Natural killer cell (primary cell): ENCODE data around the gene NCCRP1. TPM values are rescaled to one million over a fixed set of nuclear protein-coding genes. Genes with fewer than 3 reads are reported as not detected.

Source experiments
- ATAC-seq, 3 donors: fragments of 150-1000 bp in 2 of 3; fragments of 200-7000 bp in 1 of 3; cut with Tn5 transposase; 1 replicate in 1 of 3; 2 replicates in 2 of 3; pipeline ENCODE4 v1.10.0; 2021; ENCODE audit warnings: mild to moderate bottlenecking in 2 of 3, moderate library complexity in 2 of 3
- DNase-seq, 2 donors: peaks; one replicate each; pipeline versions ENCODE4 v3.0.0 to v3.0.0-alpha.2; 2013 to 2021; ENCODE audit warnings: mixed read lengths in 1 of 2
- H3K27ac ChIP-seq: one replicate; pipeline ENCODE4 v1.5.1; 2013; ENCODE audit warnings: mild to moderate bottlenecking, low read length
- H3K27me3 ChIP-seq: one replicate; pipeline ENCODE4 v1.6.1; 2013; ENCODE audit warnings: low read length; ENCODE audit not compliant: control insufficient read depth, insufficient read depth
- H3K36me3 ChIP-seq: one replicate; pipeline ENCODE4 v1.6.1; 2013; ENCODE audit warnings: low read length; ENCODE audit not compliant: control insufficient read depth, insufficient read depth
- H3K4me1 ChIP-seq: one replicate; pipeline ENCODE4 v1.6.1; 2013; ENCODE audit warnings: low read length; ENCODE audit not compliant: control insufficient read depth, insufficient read depth
- H3K4me3 ChIP-seq: one replicate; pipeline ENCODE4 v1.5.1; 2013; ENCODE audit warnings: low read length
- H3K9me3 ChIP-seq: one replicate; pipeline ENCODE4 v1.6.1; 2013; ENCODE audit warnings: low read length; ENCODE audit not compliant: control insufficient read depth, insufficient read depth
- H3K27ac Mint-ChIP-seq, 2 donors: one replicate each; pipeline ENCODE4 v1.8.0; 2022; ENCODE audit warnings: mild to moderate bottlenecking in 2 of 2, mixed read lengths in 2 of 2, moderate library complexity in 1 of 2
- H3K27me3 Mint-ChIP-seq, 2 donors: one replicate each; pipeline ENCODE4 v1.8.0; 2022; ENCODE audit warnings: low read depth in 2 of 2, mixed read lengths in 2 of 2
- H3K36me3 Mint-ChIP-seq: one replicate; pipeline ENCODE4 v1.8.0; 2022; ENCODE audit warnings: mixed read lengths
- H3K4me1 Mint-ChIP-seq, 2 donors: one replicate each; pipeline ENCODE4 v1.8.0; 2022; ENCODE audit warnings: mixed read lengths in 2 of 2
- H3K4me3 Mint-ChIP-seq: one replicate; pipeline ENCODE4 v1.8.0; 2022; ENCODE audit warnings: mild to moderate bottlenecking, moderate library complexity, mixed read lengths
- H3K9me3 Mint-ChIP-seq, 2 donors: one replicate each; pipeline ENCODE4 v1.8.0; 2022; ENCODE audit warnings: mixed read lengths in 2 of 2
- WGBS: methylation state at CpG from one replicate; pipeline ENCODE4 v1.1.7; 2013; ENCODE audit warnings: missing lambda C conversion rate; ENCODE audit not compliant: insufficient coverage; 5-methylcytosine and 5-hydroxymethylcytosine counted together
- intact Hi-C: fragments of 100-400 bp; cut with micrococcal nuclease; formaldehyde crosslinking; loops from one replicate; pipeline ENCODE4 v1.14.2; 2022
- total RNA-seq, 4 donors: library from RNA; stranded (reverse); fragments of 120-200 nt in 1 of 4; gene quantifications; one replicate each; pipeline versions ENCODE4 v1.2.3 to v1.2.4, GENCODE V29; 2013 to 2022
- TF ChIP-seq, protein P1 (sequence below): fragments of 200-600 bp; IDR thresholded peaks from one replicate; pipeline ENCODE4 v1.8.0; 2022; ENCODE audit warnings: antibody characterized with exemption

The NCCRP1 gene
- total RNA-seq, 3 donors from 2014 or later (not counting 1 experiment from before 2014, with no cell fraction given), result not detected

- H3K36me3 ChIP-seq, result peaks cover 19% of the 10 kb centered on the region
- TF ChIP-seq, protein P1, sequence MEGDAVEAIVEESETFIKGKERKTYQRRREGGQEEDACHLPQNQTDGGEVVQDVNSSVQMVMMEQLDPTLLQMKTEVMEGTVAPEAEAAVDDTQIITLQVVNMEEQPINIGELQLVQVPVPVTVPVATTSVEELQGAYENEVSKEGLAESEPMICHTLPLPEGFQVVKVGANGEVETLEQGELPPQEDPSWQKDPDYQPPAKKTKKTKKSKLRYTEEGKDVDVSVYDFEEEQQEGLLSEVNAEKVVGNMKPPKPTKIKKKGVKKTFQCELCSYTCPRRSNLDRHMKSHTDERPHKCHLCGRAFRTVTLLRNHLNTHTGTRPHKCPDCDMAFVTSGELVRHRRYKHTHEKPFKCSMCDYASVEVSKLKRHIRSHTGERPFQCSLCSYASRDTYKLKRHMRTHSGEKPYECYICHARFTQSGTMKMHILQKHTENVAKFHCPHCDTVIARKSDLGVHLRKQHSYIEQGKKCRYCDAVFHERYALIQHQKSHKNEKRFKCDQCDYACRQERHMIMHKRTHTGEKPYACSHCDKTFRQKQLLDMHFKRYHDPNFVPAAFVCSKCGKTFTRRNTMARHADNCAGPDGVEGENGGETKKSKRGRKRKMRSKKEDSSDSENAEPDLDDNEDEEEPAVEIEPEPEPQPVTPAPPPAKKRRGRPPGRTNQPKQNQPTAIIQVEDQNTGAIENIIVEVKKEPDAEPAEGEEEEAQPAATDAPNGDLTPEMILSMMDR, result no peak
- ATAC-seq (no peak), DNase-seq (no peak)
- intact Hi-C loops, result no loop called here
- Mint-ChIP-seq H3K4me3 (no peak overlapping the region), H3K27ac (no peak overlapping the region), H3K36me3 (no peaks in the 10 kb centered on the region), H3K27me3 (no peaks in the 10 kb centered on the region), H3K9me3 (no peaks in the 10 kb centered on the region), H3K4me1 (no peaks in the 10 kb centered on the region)
- no peak overlapping the region for H3K27ac ChIP-seq
- H3K9me3 ChIP-seq, result no peaks in the 10 kb centered on the region
- no peak overlapping the region for H3K4me3 ChIP-seq
- H3K4me1 ChIP-seq, result no peaks in the 10 kb centered on the region
- WGBS, result 93% methylated on average over 11 of the region's 11 CpGs
- H3K27me3 ChIP-seq, result no peaks in the 10 kb centered on the region
Measured at GRCh38 chr19:39177736-39178135, 19.0 kb upstream of the NCCRP1 start.

GRCh38 chr19:39178296-39179006 is 18.3 kb upstream of the NCCRP1 start:
- Mint-ChIP-seq H3K27ac (no peak overlapping the region), H3K27me3 (no peaks in the 10 kb centered on the region), H3K36me3 (no peaks in the 10 kb centered on the region), H3K4me3 (no peak overlapping the region), H3K9me3 (no peaks in the 10 kb centered on the region), H3K4me1 (no peaks in the 10 kb centered on the region)
- Histone ChIP-seq H3K9me3 (no peaks in the 10 kb centered on the region), H3K27me3 (no peaks in the 10 kb centered on the region), H3K4me1 (no peaks in the 10 kb centered on the region), H3K4me3 (no peak overlapping the region), H3K27ac (no peak overlapping the region), H3K36me3 (peaks cover 19% of the 10 kb centered on the region)
- TF ChIP-seq, protein P1, result no peak
- ATAC-seq (no peak), DNase-seq (no peak)
- WGBS, result 97% methylated on average over 30 of the region's 30 CpGs
- intact Hi-C loops, result no loop called here

DNA sequence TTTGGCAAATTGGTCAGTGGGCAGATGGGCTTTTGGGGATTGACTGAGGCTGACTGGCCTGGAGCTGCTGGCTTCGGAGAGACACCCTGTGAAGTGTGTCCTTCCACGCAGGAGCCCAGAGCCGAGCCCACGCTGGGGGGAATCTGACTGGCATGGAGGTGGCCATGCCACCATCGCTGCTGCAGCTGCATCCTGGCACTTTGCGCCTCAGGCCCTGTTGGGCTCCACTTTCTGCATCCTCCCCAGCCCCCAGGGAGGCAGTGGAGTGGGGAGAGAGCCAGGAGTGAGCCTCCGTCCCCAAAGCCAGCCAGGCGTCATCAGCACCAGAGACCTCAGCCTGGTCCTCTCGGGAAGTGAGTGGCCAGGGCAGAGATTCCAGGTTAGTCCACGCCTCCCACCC is 17.0 kb upstream of the NCCRP1 start:
- Mint-ChIP-seq H3K27ac (no peak overlapping the region), H3K27me3 (no peaks in the 10 kb centered on the region), H3K4me3 (no peak overlapping the region), H3K4me1 (no peaks in the 10 kb centered on the region), H3K36me3 (no peaks in the 10 kb centered on the region), H3K9me3 (no peaks in the 10 kb centered on the region)
- ATAC-seq (no peak), DNase-seq (no peak)
- Histone ChIP-seq H3K36me3 (peaks cover 17% of the 10 kb centered on the region), H3K9me3 (no peaks in the 10 kb centered on the region), H3K4me3 (no peak overlapping the region), H3K27ac (no peak overlapping the region), H3K4me1 (no peaks in the 10 kb centered on the region), H3K27me3 (no peaks in the 10 kb centered on the region)
- WGBS, result 94% methylated on average over 10 of the region's 10 CpGs
- intact Hi-C loops, result no loop called here
- TF ChIP-seq, protein P1, result no peak

DNA sequence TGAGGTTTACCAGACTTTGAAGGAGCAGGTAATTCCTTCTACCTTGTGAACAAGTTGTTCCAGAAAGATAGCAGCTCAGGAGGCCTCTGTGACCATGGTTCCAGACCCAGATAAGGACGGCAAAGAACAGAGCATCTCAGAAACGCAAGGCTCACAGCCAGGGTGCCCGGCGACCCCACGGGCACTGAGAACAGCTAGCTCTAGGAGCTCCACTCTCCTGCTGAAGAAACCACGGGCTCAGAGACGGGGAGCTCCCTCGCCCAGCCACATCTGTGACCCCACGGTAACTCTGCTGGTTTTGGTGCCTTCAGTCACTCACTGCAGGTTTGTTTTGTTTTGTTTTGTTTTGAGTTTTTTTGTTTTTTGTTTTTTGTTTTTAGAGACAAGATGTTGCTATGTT is 16.0 kb upstream of the NCCRP1 start:
- peaks cover 17% of the 10 kb centered on the region for H3K36me3 ChIP-seq
- no peaks in the 10 kb centered on the region for H3K27me3 Mint-ChIP-seq
- no peak for ATAC-seq

More for the DNA sequence above, 16.0 kb upstream of the NCCRP1 start:
- Mint-ChIP-seq H3K4me1 (no peaks in the 10 kb centered on the region), H3K9me3 (no peaks in the 10 kb centered on the region), H3K36me3 (no peaks in the 10 kb centered on the region), H3K4me3 (no peak overlapping the region), H3K27ac (no peak overlapping the region)
- no peaks in the 10 kb centered on the region for H3K27me3 ChIP-seq
- intact Hi-C loops, result no loop called here
- no peaks in the 10 kb centered on the region for H3K4me1 ChIP-seq
- H3K27ac ChIP-seq, result no peak overlapping the region
- TF ChIP-seq, protein P1, result no peak
- H3K4me3 ChIP-seq, result no peak overlapping the region
- H3K9me3 ChIP-seq, result no peaks in the 10 kb centered on the region
- no peak for DNase-seq
- 93% methylated on average over 9 of the region's 9 CpGs for WGBS
